Adrenal gland (tissue), 12 donors: ENCODE measurements around the gene PRKCA. TPM values are rescaled to one million over a fixed set of nuclear protein-coding genes. Genes with fewer than 3 reads are reported as not detected.

Experiments used
- DNase-seq, 7 donors: peaks; one replicate each; pipeline ENCODE4 v3.0.0-alpha.2; 2019 to 2020
- H3K27ac ChIP-seq, 5 donors: fragments of 200-600 bp; sonication (generic) in 4 of 5; 1 replicate in 3 of 5; 2 replicates in 2 of 5; pipeline versions ENCODE4 v1.5.1 to v1.8.0; 2016 to 2020; ENCODE audit warnings: mild to moderate bottlenecking in 1 of 5
- H3K27me3 ChIP-seq: fragments of 200-600 bp; 2 replicates; pipeline ENCODE4 v1.8.0; 2021
- H3K36me3 ChIP-seq, 2 donors: fragments of 200-600 bp; replicated peaks in 1 of 2; 1 replicate in 1 of 2; 2 replicates in 1 of 2; pipeline versions ENCODE4 v1.5.1 to v1.8.0; 2018 to 2022
- H3K4me1 ChIP-seq, 2 donors: fragments of 200-600 bp; replicated peaks in 1 of 2; 1 replicate in 1 of 2; 2 replicates in 1 of 2; pipeline versions ENCODE4 v1.5.1 to v1.8.0; 2018 to 2021
- H3K4me3 ChIP-seq, 4 donors: fragments of 200-600 bp; sonication (generic) in 3 of 4; one replicate each; pipeline ENCODE4 v1.5.1; 2016 to 2018
- H3K9me3 ChIP-seq, 3 donors: fragments of 200-600 bp; sonication (generic) in 1 of 3; replicated peaks in 1 of 3; 1 replicate in 2 of 3; 2 replicates in 1 of 3; pipeline versions ENCODE4 v1.5.1 to v1.8.0; 2016 to 2021
- CTCF ChIP-seq, 6 experiments: fragments of 450-650 bp in 4 of 6; fragments of 200-600 bp in 2 of 6; sonication (generic) in 1 of 6; IDR thresholded peaks; 1 replicate in 5 of 6; 2 replicates in 1 of 6; pipeline versions ENCODE4 v1.5.1 to v1.8.0; 2016 to 2021; ENCODE audit warnings: antibody characterized with exemption in 6 of 6, mild to moderate bottlenecking in 2 of 6, moderate library complexity in 1 of 6
- POLR2A ChIP-seq, 2 donors: fragments of 450-650 bp; IDR thresholded peaks; one replicate each; pipeline ENCODE4 v1.6.1; 2017; ENCODE audit warnings: antibody characterized with exemption in 2 of 2, mild to moderate bottlenecking in 2 of 2, moderate library complexity in 1 of 2
- WGBS, 4 donors: extraction: QIAGEN DNeasy Blood & Tissue Kit in 2 of 4; methylation state at CpG; one replicate each; pipeline versions ENCODE4 v1.1.5 to v1.1.7; 2013 to 2017; 5-methylcytosine and 5-hydroxymethylcytosine counted together
- intact Hi-C, 2 donors: fragments of 100-400 bp; cut with DNase I; formaldehyde crosslinking; loops; one replicate each; pipeline versions ENCODE4 v1.14.1 to v1.15.0; 2022 to 2023
- polyA plus RNA-seq, 3 donors: library from polyadenylated mRNA; stranded (reverse); fragments of 200-250 nt in 2 of 3; fragments of 350-450 nt in 1 of 3; fragmentation: Illumina TruSeq in 1 of 3; extraction: RNeasy Lipid Tissue Mini Kit (QIAGEN cat#74804) in 1 of 3; gene quantifications; one replicate each; pipeline ENCODE4 v1.2.3, GENCODE V29; 2013 to 2014
- total RNA-seq, 9 donors: library from RNA; depleted of rRNA in 4 of 9; stranded (reverse); fragments of >200 nt in 4 of 9; fragments of 120-200 nt in 1 of 9; fragmentation: NEBNext Ultra II Directional in 1 of 9; extraction: Animal tissue kit (Norgen Biotek cat#: 25700) in 1 of 9; gene quantifications; one replicate each; pipeline versions ENCODE4 v1.1.0 to v1.2.4, GENCODE V29; 2013 to 2023
- donor health status: healthy with polysubstance abuse.
- donor health status: Bipolar disorder and iron deficiency.
- donor health status: DM: yes; HTN: yes; CAD: no.
- donor health status: DM: no; HTN: no; CAD: no.
- donor health status: DM: no; HTN: no; CAD: no.
- donor health status: DM: yes; HTN: yes; CAD: no.

PRKCA gene
- total and polyA plus RNA-seq, 12 donors: 15.1 to 202 (median 84.1) TPM

- H3K36me3 ChIP-seq: no peaks in the 10 kb centered on the region
- H3K27me3 ChIP-seq: no peaks in the 10 kb centered on the region
- 83 to 99% (median 96%) methylated on average over 2 of the region's 2 CpGs for WGBS, 4 donors
- DNase-seq: no peak
- no peaks in the 10 kb centered on the region for H3K4me1 ChIP-seq
- intact Hi-C loops: no loop called here
- TF ChIP-seq POLR2A (IDR thresholded peaks at IDR 0.05) (no peak), CTCF (IDR thresholded peaks at IDR 0.05) (no peak)
- no peak overlapping the region for H3K27ac ChIP-seq
- H3K9me3 ChIP-seq: no peaks in the 10 kb centered on the region
- no peak overlapping the region for H3K4me3 ChIP-seq
These were observed 328.0 kb downstream of the PRKCA start for GRCh38 chr17:66630379-66630778.

GRCh38 chr17:66630828-66631472 is 328.5 kb downstream of the PRKCA start:
- H3K27me3 ChIP-seq: no peaks in the 10 kb centered on the region
- no peaks in the 10 kb centered on the region for H3K9me3 ChIP-seq
- 89 to 95% (median 91%) methylated on average over 3 of the region's 3 CpGs for WGBS, 4 donors
- H3K4me1 ChIP-seq: no peaks in the 10 kb centered on the region
- intact Hi-C loops: no loop called here
- no peak overlapping the region for H3K4me3 ChIP-seq
- no peak for TF ChIP-seq POLR2A (IDR thresholded peaks at IDR 0.05)
- no peak for TF ChIP-seq CTCF (IDR thresholded peaks at IDR 0.05)
- no peaks in the 10 kb centered on the region for H3K36me3 ChIP-seq
- H3K27ac ChIP-seq: no peak overlapping the region
- no peak for DNase-seq

- no peak overlapping the region for H3K27ac ChIP-seq
- no peak overlapping the region for H3K4me3 ChIP-seq
- intact Hi-C loops: no loop called here
- H3K4me1 ChIP-seq: no peaks in the 10 kb centered on the region
- WGBS, 4 donors: 85 to 93% (median 89%) methylated on average over 3 of the region's 3 CpGs
- H3K36me3 ChIP-seq: no peaks in the 10 kb centered on the region
- no peaks in the 10 kb centered on the region for H3K27me3 ChIP-seq
- H3K9me3 ChIP-seq: no peaks in the 10 kb centered on the region
- no peak for DNase-seq
- TF ChIP-seq POLR2A (IDR thresholded peaks at IDR 0.05): no peak
- TF ChIP-seq CTCF (IDR thresholded peaks at IDR 0.05): no peak
These were observed 330.3 kb downstream of the PRKCA start for GRCh38 chr17:66632731-66633130.

GRCh38 chr17:66633317-66633965 is 331.0 kb downstream of the PRKCA start:
- no peak for DNase-seq

More at GRCh38 chr17:66633317-66633965, 331.0 kb downstream of the PRKCA start:
- Histone ChIP-seq H3K4me1 (no peaks in the 10 kb centered on the region), H3K27ac (no peak overlapping the region), H3K36me3 (no peaks in the 10 kb centered on the region), H3K27me3 (no peaks in the 10 kb centered on the region), H3K4me3 (no peak overlapping the region), H3K9me3 (no peaks in the 10 kb centered on the region)
- TF ChIP-seq CTCF (IDR thresholded peaks at IDR 0.05) (no peak), POLR2A (IDR thresholded peaks at IDR 0.05) (no peak)
- intact Hi-C loops: no loop called here
- 63 to 78% (median 73%) methylated on average over 3 of the region's 3 CpGs for WGBS, 4 donors
